Left colon (tissue), 2 donors: ENCODE data around the gene SEC22A. TPM values are rescaled to one million over a fixed set of nuclear protein-coding genes. Genes with fewer than 3 reads are reported as not detected.

Source experiments
- ATAC-seq: fragments of 200-7000 bp; cut with Tn5 transposase; one replicate; pipeline ENCODE4 v1.9.1; 2020; ENCODE audit warnings: mild to moderate bottlenecking, moderate library complexity
- DNase-seq, 2 donors: peaks; one replicate each; pipeline ENCODE4 v3.0.0-alpha.2; 2020
- intact Hi-C, 2 donors: fragments of 100-400 bp; cut with DNase I in 1 of 2; cut with micrococcal nuclease in 1 of 2; formaldehyde crosslinking; loops; one replicate each; pipeline versions ENCODE4 v1.11.2 to v1.14.0; 2022; cut with DNase I, micrococcal nuclease
- total RNA-seq, 2 donors: library from RNA; stranded (reverse); fragmentation: NEBNext Ultra II Directional; extraction: Animal tissue kit (Norgen Biotek cat#: 25700); gene quantifications; one replicate each; pipeline ENCODE4 v1.2.1, GENCODE V29; 2021
- donor health status: DM: no; HTN: no; CAD: no.
- donor health status: DM: yes; HTN: yes; CAD: no.

Gene SEC22A
- total RNA-seq, 2 donors from 2014 or later, result 10.4 to 12.3 TPM

DNA sequence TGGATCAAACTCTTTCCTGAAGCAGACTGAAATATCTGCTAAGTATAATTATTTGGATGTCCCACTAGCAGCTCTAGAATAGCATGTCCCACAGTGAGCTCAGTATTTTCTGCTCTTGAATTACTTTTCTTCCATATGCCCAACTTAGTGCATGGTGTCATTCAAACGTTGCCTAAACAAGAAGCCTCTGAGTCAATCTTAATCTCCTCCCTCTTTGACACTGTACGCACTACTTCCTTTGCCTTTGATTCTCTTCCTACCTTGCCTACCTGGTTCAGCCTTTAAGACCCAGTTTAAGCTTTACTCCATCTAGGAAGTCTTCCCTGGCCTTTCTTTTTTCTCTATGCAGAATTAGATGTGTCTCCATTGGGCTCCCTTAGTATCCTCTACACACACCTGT, 54.5 kb downstream of the SEC22A start:
- ATAC-seq (no peak), DNase-seq (no peak)
- intact Hi-C loops, result no loop called here

DNA sequence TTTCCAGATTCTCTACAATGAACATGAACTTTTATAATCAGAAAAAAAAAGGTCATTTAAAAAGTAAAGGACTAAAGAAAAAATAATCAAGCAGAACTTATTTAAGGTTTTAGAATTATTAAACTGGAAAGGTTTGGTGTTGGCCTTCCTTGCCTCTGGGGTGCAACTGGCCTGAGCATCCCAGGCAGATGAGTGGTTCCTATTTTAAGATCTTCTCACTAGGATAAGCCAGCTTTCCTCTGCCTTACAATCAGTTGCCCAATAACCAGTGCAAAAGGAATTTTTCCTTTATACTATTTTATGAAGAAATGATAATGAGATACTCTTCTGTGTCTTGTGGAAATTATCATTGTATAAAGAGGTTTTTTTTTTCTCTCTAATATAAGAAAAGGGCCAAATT, 56.6 kb downstream of the SEC22A start:
- intact Hi-C loops, result no loop called here
- DNase-seq (no peak), ATAC-seq (no peak)

DNA sequence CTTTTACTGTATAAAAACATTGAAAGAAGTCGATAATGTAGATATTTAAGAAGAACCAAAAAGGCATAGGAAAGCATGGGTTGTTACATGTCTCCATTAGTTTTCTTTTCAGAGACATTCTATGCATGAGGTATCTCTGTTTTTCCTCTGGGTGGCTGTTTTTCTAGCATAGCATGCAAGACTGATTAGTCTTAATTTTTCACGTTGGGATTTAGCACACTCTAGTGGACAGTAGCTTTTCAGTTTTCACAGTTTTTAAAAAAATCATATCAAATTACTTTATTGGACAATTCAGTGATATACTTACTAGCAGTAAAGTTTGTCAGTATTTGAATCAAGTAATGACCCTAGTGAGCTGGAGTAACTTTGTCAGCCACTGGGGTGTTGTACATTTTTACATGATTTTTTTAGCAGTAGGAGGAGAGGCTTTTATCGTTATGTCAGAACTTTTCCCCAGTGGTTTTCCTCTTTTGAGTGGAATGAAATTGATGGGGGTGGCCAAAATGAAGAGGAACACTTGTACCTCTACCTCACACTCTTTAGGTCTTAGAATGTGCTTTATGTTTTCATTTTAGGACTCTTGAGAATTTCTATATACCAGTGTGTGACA, 57.2 kb downstream of the SEC22A start:
- ATAC-seq (peak; percentile 75), DNase-seq (no peak)
- intact Hi-C loops, result no loop called here

DNA sequence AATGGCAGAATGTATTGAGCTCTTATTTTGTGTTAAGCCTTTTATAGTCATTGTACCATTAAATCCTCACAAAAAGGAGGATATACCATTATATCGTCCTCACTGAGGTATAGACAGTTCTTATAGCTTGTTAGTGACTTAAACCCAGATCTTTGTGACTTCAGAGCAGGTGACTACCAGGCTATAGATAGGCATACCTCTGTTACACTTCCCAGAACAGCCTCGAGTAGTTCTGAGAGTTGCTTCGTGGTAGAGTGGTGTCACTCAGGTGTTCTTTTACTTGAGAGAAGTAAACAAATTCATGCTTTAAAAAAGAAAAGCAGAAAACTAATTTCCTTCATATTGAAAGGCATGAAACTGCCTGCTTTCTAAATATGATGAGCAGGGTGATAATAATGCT, 59.9 kb downstream of the SEC22A start:
- ATAC-seq (no peak), DNase-seq (no peak)
- intact Hi-C loops, result no loop called here

DNA sequence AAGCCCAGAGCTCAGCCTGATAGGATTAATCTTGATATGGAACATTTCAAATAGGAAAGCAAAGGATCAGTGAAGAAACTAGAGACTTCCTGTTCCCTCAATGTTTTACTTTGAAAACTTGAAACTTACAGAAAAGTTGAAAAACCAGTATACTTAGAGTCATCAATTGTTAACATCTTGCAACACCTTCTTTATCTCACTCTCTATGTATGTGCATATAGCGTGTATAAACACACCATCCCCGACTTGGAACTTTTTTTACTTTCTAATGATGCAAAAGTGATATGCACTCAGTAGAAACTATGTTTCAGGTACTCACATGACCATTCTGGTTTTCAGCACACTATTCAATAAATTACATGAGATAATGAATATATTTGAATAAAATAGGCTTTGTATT, 60.5 kb downstream of the SEC22A start:
- DNase-seq (no peak), ATAC-seq (no peak)
- intact Hi-C loops, result no loop called here

DNA sequence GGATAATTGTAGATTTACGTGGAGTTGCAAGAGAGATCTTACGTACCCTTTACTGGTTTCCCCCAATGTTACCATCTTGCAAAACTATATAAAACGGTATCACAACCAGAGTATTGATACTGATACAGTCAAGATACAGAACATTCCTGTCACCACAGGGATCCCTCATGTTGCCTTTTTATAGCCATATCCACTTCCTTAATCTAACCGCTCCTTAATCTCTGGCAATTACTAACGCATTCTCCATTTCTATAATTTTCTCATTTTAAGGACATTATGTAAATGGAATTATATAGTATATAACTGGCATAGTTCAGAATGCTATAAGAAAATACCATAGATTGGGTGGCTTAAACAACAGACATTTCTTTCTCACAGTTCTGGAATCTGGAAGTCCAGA, 61.1 kb downstream of the SEC22A start:
- DNase-seq (no peak), ATAC-seq (no peak)
- intact Hi-C loops, result no loop called here

DNA sequence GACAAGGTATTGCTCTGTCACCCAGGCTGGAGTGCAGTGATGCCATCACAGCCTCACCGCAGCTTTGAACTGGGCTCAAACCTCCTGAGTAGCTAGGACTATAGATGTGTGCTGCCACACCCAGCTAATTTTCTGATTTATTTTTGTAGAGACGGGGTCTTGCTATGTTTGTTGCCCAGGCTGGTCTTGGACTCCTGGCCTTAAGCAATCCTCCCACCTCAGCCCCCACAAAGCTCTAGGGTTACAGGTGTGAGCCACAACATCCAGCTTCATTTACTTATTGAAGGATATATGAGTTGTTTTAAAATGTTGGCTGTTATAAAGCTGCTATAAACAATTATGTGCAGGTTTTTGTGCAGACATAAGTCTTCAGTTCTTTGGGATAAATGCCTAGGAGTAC, 62.2 kb downstream of the SEC22A start:
- intact Hi-C loops, result no loop called here
- DNase-seq (no peak), ATAC-seq (no peak)

DNA sequence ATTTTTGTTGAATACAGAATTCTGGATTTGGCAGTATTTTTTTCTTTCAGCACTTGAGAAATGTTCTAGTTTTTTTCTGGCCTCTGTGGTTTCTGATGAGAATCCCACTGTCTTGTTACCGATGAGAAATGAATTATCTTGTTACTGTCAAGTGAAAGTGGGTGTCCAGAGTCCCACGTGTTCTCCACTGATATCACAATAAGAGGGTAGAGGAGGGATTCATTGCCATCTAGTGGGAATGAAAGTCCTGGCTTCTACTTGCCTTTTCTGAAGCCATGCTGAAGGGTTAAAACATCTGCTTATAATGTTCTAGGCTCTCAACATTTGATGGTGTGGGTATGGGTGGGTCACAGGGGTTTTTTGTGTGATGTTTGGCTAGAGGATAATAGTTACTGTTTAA, 66.1 kb downstream of the SEC22A start:
- no peak for ATAC-seq

DNA sequence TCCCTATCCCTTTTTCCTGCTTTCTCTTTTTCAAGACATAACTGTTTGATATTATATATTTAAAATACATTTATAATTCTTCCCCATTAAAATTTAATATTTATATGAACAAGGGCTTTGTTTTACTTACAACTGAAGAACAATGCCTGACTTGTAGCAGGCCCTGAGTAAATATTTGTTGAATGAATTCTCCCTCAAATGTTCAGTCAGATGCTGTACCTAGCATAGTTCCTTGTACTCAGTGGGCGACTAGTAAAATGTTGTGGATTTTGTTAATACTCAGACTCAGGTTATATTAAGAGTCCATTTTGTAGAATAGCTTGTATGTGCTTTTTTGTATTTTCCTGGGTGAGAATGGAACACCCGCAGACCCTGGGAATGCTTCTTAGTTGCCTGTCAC, 69.1 kb downstream of the SEC22A start:
- ATAC-seq, result no peak
- intact Hi-C loops, result no loop called here
- no peak for DNase-seq

More for the DNA sequence above, 66.1 kb downstream of the SEC22A start:
- no peak for DNase-seq
- intact Hi-C loops, result no loop called here

DNA sequence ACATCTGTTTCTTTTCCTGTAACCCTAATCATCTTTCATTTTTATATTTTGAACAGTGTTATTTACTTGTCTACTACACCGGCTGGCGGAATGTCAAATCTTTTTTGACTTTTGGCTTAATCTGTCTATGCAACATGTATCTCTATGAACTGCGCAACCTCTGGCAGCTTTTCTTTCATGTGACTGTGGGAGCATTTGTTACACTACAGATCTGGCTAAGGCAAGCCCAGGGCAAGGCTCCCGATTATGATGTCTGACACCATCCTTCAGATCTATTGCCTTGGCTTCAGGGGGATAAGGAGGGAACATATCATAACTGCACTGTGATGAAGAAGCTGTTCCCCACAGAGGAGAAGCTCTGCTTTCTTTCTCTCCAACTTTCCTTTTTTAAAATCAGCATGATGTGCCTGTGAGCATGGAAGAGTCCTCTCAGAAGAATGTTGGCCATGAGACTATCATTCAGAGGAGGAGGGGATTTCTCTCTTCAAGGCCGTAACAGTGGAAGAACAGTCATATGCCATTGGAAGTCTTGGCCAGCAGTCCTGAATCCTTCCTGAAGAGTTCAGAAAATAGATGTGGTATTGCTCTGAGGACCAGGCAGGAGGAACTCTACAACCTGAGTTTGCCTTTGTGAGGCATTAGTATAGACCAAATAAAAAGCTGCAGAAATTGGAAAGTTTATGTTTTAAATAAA, 69.9 kb downstream of the SEC22A start:
- intact Hi-C loops, result no loop called here
- ATAC-seq (no peak), DNase-seq (no peak)

DNA sequence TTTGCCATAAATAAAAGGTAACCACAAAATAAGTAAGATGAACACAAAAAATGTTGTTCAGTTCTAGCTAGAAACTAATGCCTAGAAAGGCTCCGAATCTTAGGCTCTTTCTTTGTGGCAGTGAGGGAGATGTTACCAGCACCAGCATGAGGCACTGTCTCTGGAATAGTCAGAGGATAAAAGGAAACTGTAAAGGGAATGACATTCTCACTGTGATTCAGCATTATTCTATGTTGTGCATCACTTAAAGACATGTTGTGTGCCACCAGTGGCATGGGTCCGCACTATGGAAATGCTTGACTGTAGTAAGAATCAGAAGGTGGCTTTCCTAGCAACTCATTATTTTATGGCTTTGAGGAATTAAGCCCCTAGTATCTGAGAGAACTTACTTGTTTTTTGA, 70.8 kb downstream of the SEC22A start:
- ATAC-seq, result no peak
- intact Hi-C loops, result no loop called here
- no peak for DNase-seq

DNA sequence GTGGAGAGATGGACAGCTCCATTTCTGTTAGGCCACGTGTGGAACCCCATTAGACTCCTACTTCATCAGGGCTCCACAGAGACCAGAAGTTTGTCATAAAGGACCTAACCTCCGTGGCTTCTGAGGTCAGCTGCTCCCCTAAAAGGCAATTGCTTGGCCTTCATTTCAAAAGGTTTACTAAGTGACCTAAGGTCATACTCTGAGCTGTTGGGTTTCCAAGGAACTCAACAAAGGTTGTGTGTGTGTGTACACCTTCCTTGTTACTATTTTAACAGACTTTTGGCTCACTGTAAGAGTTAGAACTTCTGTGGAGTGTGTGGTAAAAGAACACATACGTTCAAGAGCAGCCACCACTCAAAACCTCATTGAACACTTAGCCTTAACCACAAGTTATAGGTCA, 73.9 kb downstream of the SEC22A start:
- intact Hi-C loops, result no loop called here
- ATAC-seq, result no peak
- no peak for DNase-seq

DNA sequence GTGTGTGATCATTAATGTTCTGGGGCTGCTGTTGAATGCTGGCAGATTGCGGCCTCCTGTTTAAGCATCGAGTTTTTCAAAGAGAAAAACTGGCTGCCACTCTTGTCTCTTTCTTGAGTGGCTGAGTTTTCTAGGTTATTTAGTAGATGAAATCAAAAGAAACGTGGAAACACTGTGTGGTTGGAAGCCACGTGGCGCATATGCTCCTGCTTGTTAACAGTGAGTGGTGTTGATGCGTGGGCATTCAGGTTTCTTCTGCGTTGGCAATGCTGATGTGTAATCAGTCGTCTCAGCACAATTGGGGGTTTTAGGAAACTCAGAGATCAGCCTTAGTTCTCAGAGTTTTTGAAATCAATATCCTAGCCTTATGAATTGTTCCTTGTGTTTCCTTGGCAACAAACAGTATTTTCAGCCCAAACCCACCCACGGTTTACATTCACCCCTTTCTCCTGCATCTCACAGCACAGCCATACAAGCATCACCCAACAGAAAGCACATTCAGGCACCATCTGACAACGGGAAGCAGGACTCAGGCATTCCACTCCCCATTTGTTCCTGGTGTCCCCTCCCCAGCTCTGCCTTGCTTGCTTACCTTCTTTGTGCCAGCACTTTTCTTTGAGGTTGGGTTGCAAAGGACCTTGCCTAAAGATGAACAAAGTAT, 74.7 kb downstream of the SEC22A start:
- no peak for DNase-seq

DNA sequence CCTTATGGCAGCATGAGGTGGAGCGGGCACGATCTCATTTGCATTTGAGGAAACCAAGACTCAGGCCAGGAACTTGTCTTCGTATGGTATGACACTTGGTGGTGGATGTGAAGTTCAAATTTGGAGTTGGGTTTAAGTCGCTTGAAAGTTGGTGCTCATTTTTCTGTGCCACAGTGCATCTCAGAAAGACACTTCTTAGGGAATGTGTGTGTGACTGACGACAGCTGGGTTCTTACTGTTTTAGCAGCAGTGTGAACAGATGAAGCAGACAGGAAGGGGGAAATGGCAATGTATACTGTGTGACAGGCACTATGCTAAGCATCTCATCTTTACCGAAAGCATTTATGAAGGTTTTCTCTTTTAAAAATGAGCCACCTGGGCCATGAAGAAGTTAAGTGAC, 75.4 kb downstream of the SEC22A start:
- no peak for ATAC-seq
- no peak for DNase-seq
- intact Hi-C loops, result no loop called here

More for the DNA sequence above, 74.7 kb downstream of the SEC22A start:
- no peak for ATAC-seq
- intact Hi-C loops, result no loop called here

DNA sequence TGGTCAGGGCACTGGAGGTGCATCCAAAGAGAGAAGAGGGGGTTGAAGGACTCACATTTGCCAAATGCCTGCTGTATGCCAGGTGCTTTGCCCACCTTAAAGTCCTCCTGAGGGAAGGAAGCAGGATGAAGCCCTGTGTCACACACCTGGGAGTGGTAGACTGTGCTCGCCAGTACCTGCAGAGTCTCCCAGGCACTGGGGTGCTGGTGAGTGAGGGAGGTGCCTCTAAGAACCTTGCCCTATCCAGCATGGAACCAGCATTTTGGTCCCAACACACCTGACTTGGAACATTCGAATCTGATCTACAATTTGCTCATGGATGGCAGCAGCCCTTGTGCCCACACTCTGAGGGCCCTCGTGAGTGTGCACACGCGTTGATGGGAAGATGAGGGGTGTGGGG, 76.7 kb downstream of the SEC22A start:
- DNase-seq (no peak), ATAC-seq (no peak)
- intact Hi-C loops, result no loop called here

DNA sequence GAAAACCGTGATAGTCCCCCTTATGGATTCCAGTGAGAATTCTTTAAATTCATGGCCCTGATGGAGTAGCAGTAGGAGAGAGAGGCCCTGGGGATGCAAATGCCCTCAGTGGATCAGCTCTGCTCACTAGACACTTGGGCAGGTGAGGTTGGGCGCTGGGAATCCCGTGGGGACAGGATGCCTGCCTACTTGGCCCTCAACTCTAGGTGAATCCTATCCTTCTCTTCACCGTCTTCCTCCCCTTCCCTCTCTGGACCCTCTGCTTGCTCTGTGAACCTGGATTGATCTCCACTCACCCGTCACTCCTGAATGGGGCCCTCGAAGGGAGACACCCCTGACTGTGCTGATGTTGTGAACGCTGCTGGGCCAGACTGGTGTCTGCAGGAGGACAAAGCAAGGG, 77.4 kb downstream of the SEC22A start:
- no peak for ATAC-seq
- intact Hi-C loops, result no loop called here

DNA sequence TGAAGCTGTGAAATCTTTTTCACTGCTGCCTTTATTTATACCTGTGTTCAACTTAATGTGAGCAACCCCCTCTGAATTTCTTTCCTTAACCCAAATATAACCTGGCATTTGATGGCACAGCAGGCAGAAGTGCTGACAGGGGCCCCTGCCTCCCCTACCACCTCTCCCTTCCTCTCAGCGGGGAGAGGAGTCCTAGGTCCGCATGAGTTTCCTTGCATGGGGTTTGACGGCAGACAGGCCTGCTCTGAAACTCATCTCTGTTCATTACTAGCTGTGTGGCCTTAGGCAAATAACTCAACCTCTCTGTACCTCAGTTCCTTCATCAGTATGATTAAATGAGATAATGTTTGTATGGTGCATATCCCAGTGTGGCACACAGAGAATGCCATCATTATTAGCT, 79.7 kb downstream of the SEC22A start:
- ATAC-seq (no peak), DNase-seq (no peak)
- intact Hi-C loops, result no loop called here

More for the DNA sequence above, 77.4 kb downstream of the SEC22A start:
- DNase-seq, result no peak

DNA sequence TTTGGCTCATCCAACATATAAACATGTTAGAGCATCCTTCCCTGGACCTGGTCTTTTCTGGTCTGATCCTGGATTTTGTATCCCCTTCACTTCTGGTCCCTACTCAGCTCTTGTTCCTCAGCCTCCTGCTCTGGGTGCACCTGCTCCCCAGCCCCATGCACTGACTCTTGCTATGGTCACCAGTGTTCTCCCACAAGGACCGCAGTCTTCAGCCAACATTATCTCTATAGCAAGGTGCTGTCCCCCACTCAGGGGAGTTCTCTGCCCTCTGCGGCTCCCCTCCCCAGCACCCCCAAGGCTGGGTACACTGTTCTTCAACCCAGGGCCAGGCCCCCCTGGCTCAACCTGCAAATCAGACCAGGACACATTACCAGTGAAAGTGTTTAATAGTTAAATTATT, 80.2 kb downstream of the SEC22A start:
- no peak for ATAC-seq
- intact Hi-C loops, result no loop called here
- DNase-seq, result no peak

DNA sequence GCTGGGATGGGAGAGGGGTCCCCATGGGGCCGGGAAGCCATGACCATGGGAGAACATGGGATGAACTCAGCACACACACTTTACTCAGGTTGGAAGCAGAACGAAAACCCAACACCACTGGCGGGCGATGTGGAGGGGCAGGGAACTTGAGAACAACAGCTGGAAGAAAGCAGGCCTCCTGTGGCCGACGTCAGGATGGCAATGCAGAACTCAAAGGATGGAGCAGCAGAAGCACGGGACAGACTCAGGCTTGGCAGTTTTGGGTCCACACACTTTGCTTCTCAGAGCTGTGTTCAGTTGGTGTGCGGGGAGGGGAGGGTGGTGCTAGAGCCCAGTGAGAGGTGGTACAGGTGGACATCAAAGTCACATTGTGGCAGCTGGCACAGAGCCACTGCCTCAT, 80.7 kb downstream of the SEC22A start:
- ATAC-seq (no peak), DNase-seq (no peak)
- intact Hi-C loops, result no loop called here

DNA sequence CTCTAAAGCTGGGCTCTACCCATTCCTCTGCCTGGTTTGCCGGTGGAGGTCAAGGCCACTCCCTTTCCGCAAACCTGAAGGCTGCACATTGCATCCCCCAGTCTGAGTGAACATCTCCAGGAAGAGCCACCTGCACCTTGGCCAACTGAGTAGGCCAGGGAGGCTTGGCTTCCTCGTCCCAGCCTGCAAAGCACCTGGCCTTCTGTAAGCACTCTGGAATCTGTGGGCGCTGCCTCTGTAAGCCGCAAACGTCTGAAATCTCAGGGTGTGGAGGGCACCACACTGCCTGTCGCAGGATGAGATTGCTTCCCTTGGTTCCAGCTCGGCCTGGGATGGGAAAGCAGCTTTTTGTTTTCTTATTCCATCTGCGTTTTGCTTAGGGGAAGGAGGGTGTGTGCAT, 81.3 kb downstream of the SEC22A start:
- ATAC-seq (no peak), DNase-seq (no peak)
- intact Hi-C loops, result no loop called here
